GM21423 (cell line): Measurements from ENCODE around the gene HELQ.
"Not testable (repeated sequence)": the region's sequence is repeated elsewhere in the genome, so short reads cannot be mapped to it uniquely, and the experiment has no call there.

Source experiments
- ATAC-seq: cut with Tn5 transposase; IDR thresholded peaks from one replicate; pipeline ENCODE4 v1.9.1; 2021; ENCODE audit warnings: mild to moderate bottlenecking, moderate library complexity; ENCODE audit not compliant: unreplicated experiment

HELQ gene

GRCh38 chr4:83455281-83456183 is at the start of gene HELQ, which contains the start of gene MRPS18C:
Gene HELQ, minus strand, starts transcription at chr4:83455823. Its CDS starts 130 bp downstream, at chr4:83455693.
Gene MRPS18C, plus strand, starts transcription at chr4:83456058. Its CDS starts 20 bp downstream, at chr4:83456078.
- ATAC-seq = peak; percentile 94

- ATAC-seq = no peak
Measured at GRCh38 chr4:83504996-83505395, 49.4 kb upstream of the HELQ start.

GRCh38 chr4:83504503-83504902 is 48.9 kb upstream of the HELQ start:
- ATAC-seq = no peak

- no peak for ATAC-seq
Measured at GRCh38 chr4:83503974-83504373, 48.4 kb upstream of the HELQ start.

- not testable (repeated sequence) for ATAC-seq
Measured at GRCh38 chr4:83501671-83502070, 46.0 kb upstream of the HELQ start.

- ATAC-seq = no peak
Measured at GRCh38 chr4:83498187-83498586, 42.6 kb upstream of the HELQ start.

- not testable (repeated sequence) for ATAC-seq
Measured at GRCh38 chr4:83496085-83496917, 40.7 kb upstream of the HELQ start.

- peak; percentile 60 for ATAC-seq
Measured at GRCh38 chr4:83490876-83491450, 35.3 kb upstream of the HELQ start.

GRCh38 chr4:83489711-83490326 is 34.2 kb upstream of the HELQ start:
- no peak for ATAC-seq

- no peak for ATAC-seq
Measured at GRCh38 chr4:83486457-83487129, 31.0 kb upstream of the HELQ start.

- ATAC-seq = peak; percentile 98
Measured at GRCh38 chr4:83484500-83485461, 29.2 kb upstream of the HELQ start, which contains the start of gene ABRAXAS1. Gene ABRAXAS1, minus strand, starts transcription at chr4:83485100. Its CDS starts 28 bp downstream, at chr4:83485072.

- ATAC-seq = no peak
Measured at GRCh38 chr4:83473966-83474365, 18.3 kb upstream of the HELQ start.

GRCh38 chr4:83473423-83473822 is 17.8 kb upstream of the HELQ start:
- ATAC-seq = no peak

- no peak for ATAC-seq
Measured at GRCh38 chr4:83456184-83456501, 520 bp upstream of the HELQ start.

- ATAC-seq = no peak
Measured at GRCh38 chr4:83454686-83455085, 937 bp downstream of the HELQ start.

GRCh38 chr4:83449009-83449408 is 6.6 kb downstream of the HELQ start:
- ATAC-seq = no peak

- no peak for ATAC-seq
Measured at GRCh38 chr4:83440899-83441298, 14.7 kb downstream of the HELQ start.

GRCh38 chr4:83440148-83440814 is 15.3 kb downstream of the HELQ start:
- ATAC-seq = no peak

- ATAC-seq = no peak
Measured at GRCh38 chr4:83438719-83439118, 16.9 kb downstream of the HELQ start.
